HEK293 (cell line): ENCODE measurements around the gene ALPG.

Experiments
- AEBP2 ChIP-seq: fragments of 450-650 bp; formaldehyde crosslinking; IDR thresholded peaks from 2 replicates; pipeline ENCODE4 v1.5.1; 2016; ENCODE audit warnings: missing biosample characterization, missing genetic modification characterization, borderline replicate concordance
- HIC1 ChIP-seq: fragments of 450-650 bp; formaldehyde crosslinking; IDR thresholded peaks from 2 replicates; pipeline ENCODE4 v1.5.1; 2016; ENCODE audit warnings: missing biosample characterization, missing genetic modification characterization
- MEIS1 ChIP-seq: sonication (generic); formaldehyde crosslinking; IDR thresholded peaks from 2 replicates; pipeline ENCODE4 v1.8.1; 2022; ENCODE audit warnings: missing genetic modification reagents, mild to moderate bottlenecking, borderline replicate concordance
- OVOL3 ChIP-seq: fragments of 450-650 bp; formaldehyde crosslinking; IDR thresholded peaks from 2 replicates; pipeline ENCODE4 v1.5.1; 2016; ENCODE audit warnings: missing biosample characterization, missing genetic modification characterization
- PRDM10 ChIP-seq: fragments of 450-650 bp; formaldehyde crosslinking; IDR thresholded peaks from 2 replicates; pipeline ENCODE4 v1.5.1; 2016; ENCODE audit warnings: missing biosample characterization, missing genetic modification characterization
- PRDM6 ChIP-seq: fragments of 450-650 bp; formaldehyde crosslinking; IDR thresholded peaks from 2 replicates; pipeline ENCODE4 v1.5.1; 2017; ENCODE audit warnings: missing biosample characterization, missing genetic modification characterization
- RBAK ChIP-seq: fragments of 450-650 bp; formaldehyde crosslinking; IDR thresholded peaks from 2 replicates; pipeline ENCODE4 v1.5.1; 2016; ENCODE audit warnings: missing biosample characterization, missing genetic modification characterization
- SCRT2 ChIP-seq: fragments of 450-650 bp; formaldehyde crosslinking; IDR thresholded peaks from 2 replicates; pipeline ENCODE4 v1.5.1; 2016; ENCODE audit warnings: missing biosample characterization, missing genetic modification characterization
- YY1 ChIP-seq: fragments of 450-650 bp; formaldehyde crosslinking; IDR thresholded peaks from 2 replicates; pipeline ENCODE4 v1.5.1; 2018; ENCODE audit warnings: missing biosample characterization, missing genetic modification characterization
- ZBTB11 ChIP-seq: fragments of 450-650 bp; formaldehyde crosslinking; conservative IDR thresholded peaks from 2 replicates; pipeline ENCODE4 v1.5.1; 2016; ENCODE audit warnings: low read depth, missing biosample characterization, missing genetic modification characterization
- ZBTB17 ChIP-seq: fragments of 450-650 bp; formaldehyde crosslinking; IDR thresholded peaks from 2 replicates; pipeline ENCODE4 v1.5.1; 2016; ENCODE audit warnings: missing biosample characterization, missing genetic modification characterization
- ZBTB6 ChIP-seq: fragments of 450-650 bp; formaldehyde crosslinking; IDR thresholded peaks from 2 replicates; pipeline ENCODE4 v1.5.1; 2017; ENCODE audit warnings: missing biosample characterization, missing genetic modification characterization
- ZEB2 ChIP-seq: fragments of 450-650 bp; formaldehyde crosslinking; IDR thresholded peaks from 2 replicates; pipeline ENCODE4 v1.5.1; 2016; ENCODE audit warnings: missing biosample characterization, missing genetic modification characterization
- ZFP37 ChIP-seq: fragments of 450-650 bp; formaldehyde crosslinking; IDR thresholded peaks from 2 replicates; pipeline ENCODE4 v1.5.1; 2016; ENCODE audit warnings: missing biosample characterization, missing genetic modification characterization
- ZIC2 ChIP-seq: fragments of 450-650 bp; formaldehyde crosslinking; IDR thresholded peaks from 2 replicates; pipeline ENCODE4 v1.5.1; 2016; ENCODE audit warnings: missing biosample characterization, missing genetic modification characterization
- ZNF335 ChIP-seq: fragments of 450-650 bp; formaldehyde crosslinking; conservative IDR thresholded peaks from 2 replicates; pipeline ENCODE4 v1.5.1; 2016; ENCODE audit warnings: missing biosample characterization, missing genetic modification characterization
- ZNF560 ChIP-seq: fragments of 450-650 bp; formaldehyde crosslinking; IDR thresholded peaks from 2 replicates; pipeline ENCODE4 v1.5.1; 2017; ENCODE audit warnings: missing biosample characterization, missing genetic modification characterization, borderline replicate concordance
- ZNF571 ChIP-seq: fragments of 450-650 bp; formaldehyde crosslinking; IDR thresholded peaks from 2 replicates; pipeline ENCODE4 v1.5.0; 2017; ENCODE audit warnings: missing biosample characterization, missing genetic modification characterization
- ZNF600 ChIP-seq: fragments of 450-650 bp; formaldehyde crosslinking; IDR thresholded peaks from 2 replicates; pipeline ENCODE4 v1.5.1; 2016; ENCODE audit warnings: missing biosample characterization, missing genetic modification characterization
- ZNF664 ChIP-seq: fragments of 450-650 bp; formaldehyde crosslinking; IDR thresholded peaks from 2 replicates; pipeline ENCODE4 v1.5.1; 2016; ENCODE audit warnings: missing biosample characterization, missing genetic modification characterization
- ZNF785 ChIP-seq: fragments of 450-650 bp; formaldehyde crosslinking; IDR thresholded peaks from 2 replicates; pipeline ENCODE4 v1.5.1; 2016; ENCODE audit warnings: missing biosample characterization, missing genetic modification characterization
- ZSCAN16 ChIP-seq: fragments of 450-650 bp; formaldehyde crosslinking; IDR thresholded peaks from 2 replicates; pipeline ENCODE4 v1.5.1; 2016; ENCODE audit warnings: missing biosample characterization, missing genetic modification characterization
- ZSCAN23 ChIP-seq: fragments of 450-650 bp; formaldehyde crosslinking; IDR thresholded peaks from 2 replicates; pipeline ENCODE4 v1.5.1; 2016; ENCODE audit warnings: missing biosample characterization, missing genetic modification characterization
- ZSCAN30 ChIP-seq: fragments of 450-650 bp; IDR thresholded peaks from 2 replicates; pipeline ENCODE4 v1.5.1; 2018; ENCODE audit warnings: missing biosample characterization, mild to moderate bottlenecking, missing genetic modification characterization, moderate library complexity

ALPG gene

GRCh38 chr2:232420463-232421188, 14.0 kb downstream of the ALPG start (continued):
- TF ChIP-seq HIC1 (tag by site-specific recombination) (no peak), AEBP2 (no peak), MEIS1 (CRISPR knock-in tag) (no peak), ZBTB6 (tag by site-specific recombination) (peak; percentile 61; the same call in 1 of the 2 replicates), ZNF664 (tag by site-specific recombination) (no peak), OVOL3 (tag by site-specific recombination) (no peak), ZEB2 (tag by site-specific recombination) (no peak), ZNF560 (tag by site-specific recombination) (no peak), ZNF600 (0 out of 2 replicates have a peak, but pooled peaks have one; percentile 18), ZSCAN23 (tag by site-specific recombination) (no peak), SCRT2 (tag by site-specific recombination) (peak; percentile 87), ZBTB11 (tag by site-specific recombination) (no peak), ZIC2 (tag by site-specific recombination) (no peak), ZNF335 (tag by site-specific recombination) (peak; percentile 52; the same call in 1 of the 2 replicates), PRDM6 (tag by site-specific recombination) (no peak), YY1 (tag by site-specific recombination) (no peak), ZBTB17 (tag by site-specific recombination) (peak; percentile 27; the same call in 1 of the 2 replicates), ZSCAN16 (tag by site-specific recombination) (no peak), ZNF571 (tag by site-specific recombination) (no peak), ZSCAN30 (tag by site-specific recombination) (no peak), ZNF785 (tag by site-specific recombination) (no peak), RBAK (tag by site-specific recombination) (no peak), ZFP37 (tag by site-specific recombination) (no peak), PRDM10 (tag by site-specific recombination) (0 out of 2 replicates have a peak, but pooled peaks have one; percentile 10)
- TF ChIP-seq, all 188 proteins: peak for 9
